ENCODE measurements around the gene FLT3.

DNA sequence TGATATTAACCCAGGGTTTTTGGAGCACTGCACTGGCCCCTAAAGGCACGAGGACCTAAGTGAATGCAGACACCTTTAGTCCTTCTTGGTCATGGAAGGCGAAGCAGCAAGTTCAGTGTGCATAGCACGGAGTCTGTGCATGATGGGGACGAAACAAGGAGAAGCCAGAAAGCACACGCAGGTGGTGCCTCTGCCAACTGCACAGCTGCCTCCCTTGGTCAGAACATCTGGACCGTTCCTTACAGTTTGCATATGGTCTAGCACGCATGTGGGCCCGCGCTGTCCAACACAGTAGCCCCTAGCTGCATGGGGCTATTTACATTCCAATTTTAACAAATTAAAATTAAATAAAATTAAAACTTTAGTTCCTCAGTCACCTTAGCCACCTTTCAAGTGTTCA lies 44.0 kb downstream of the FLT3 start:
- no peak for TF ChIP-seq POLR2A (IDR thresholded peaks at IDR 0.05)
- TF ChIP-seq, protein P1, sequence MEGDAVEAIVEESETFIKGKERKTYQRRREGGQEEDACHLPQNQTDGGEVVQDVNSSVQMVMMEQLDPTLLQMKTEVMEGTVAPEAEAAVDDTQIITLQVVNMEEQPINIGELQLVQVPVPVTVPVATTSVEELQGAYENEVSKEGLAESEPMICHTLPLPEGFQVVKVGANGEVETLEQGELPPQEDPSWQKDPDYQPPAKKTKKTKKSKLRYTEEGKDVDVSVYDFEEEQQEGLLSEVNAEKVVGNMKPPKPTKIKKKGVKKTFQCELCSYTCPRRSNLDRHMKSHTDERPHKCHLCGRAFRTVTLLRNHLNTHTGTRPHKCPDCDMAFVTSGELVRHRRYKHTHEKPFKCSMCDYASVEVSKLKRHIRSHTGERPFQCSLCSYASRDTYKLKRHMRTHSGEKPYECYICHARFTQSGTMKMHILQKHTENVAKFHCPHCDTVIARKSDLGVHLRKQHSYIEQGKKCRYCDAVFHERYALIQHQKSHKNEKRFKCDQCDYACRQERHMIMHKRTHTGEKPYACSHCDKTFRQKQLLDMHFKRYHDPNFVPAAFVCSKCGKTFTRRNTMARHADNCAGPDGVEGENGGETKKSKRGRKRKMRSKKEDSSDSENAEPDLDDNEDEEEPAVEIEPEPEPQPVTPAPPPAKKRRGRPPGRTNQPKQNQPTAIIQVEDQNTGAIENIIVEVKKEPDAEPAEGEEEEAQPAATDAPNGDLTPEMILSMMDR (IDR thresholded peaks at IDR 0.05 in 8 of 11, conservative IDR thresholded peaks at IDR 0.05 in 3 of 11): no peak
